Testis (tissue), 3 donors: ENCODE results near the gene MMP28. TPM values are rescaled to one million over a fixed set of nuclear protein-coding genes. Genes with fewer than 3 reads are reported as not detected.

Experiments
- DNase-seq: peaks from one replicate; pipeline ENCODE4 v3.0.0-alpha.2; 2019
- H3K27ac ChIP-seq, 2 donors: fragments of 200-600 bp; sonication (generic); one replicate each; pipeline ENCODE4 v1.5.1; 2019
- H3K27me3 ChIP-seq: fragments of 200-600 bp; sonication (generic); one replicate; pipeline ENCODE4 v1.5.1; 2019
- H3K36me3 ChIP-seq: fragments of 200-600 bp; sonication (generic); one replicate; pipeline ENCODE4 v1.5.1; 2017; ENCODE audit warnings: low read depth; ENCODE audit errors: missing control alignments
- H3K4me1 ChIP-seq: fragments of 200-600 bp; sonication (generic); one replicate; pipeline ENCODE4 v1.5.1; 2019
- H3K4me3 ChIP-seq, 2 donors: fragments of 200-600 bp; sonication (generic); one replicate each; pipeline ENCODE4 v1.5.1; 2017 to 2019
- H3K9me3 ChIP-seq: fragments of 200-600 bp; sonication (generic); one replicate; pipeline ENCODE4 v1.5.1; 2017
- CTCF ChIP-seq, 3 experiments: fragments of 450-650 bp in 2 of 3; fragments of 200-600 bp in 1 of 3; sonication (generic) in 1 of 3; IDR thresholded peaks; one replicate each; pipeline ENCODE4 v1.5.1; 2016 to 2019; ENCODE audit warnings: antibody characterized with exemption in 3 of 3, mild to moderate bottlenecking in 2 of 3, moderate library complexity in 1 of 3
- POLR2A ChIP-seq: fragments of 450-650 bp; IDR thresholded peaks from one replicate; pipeline ENCODE4 v1.6.1; 2017; ENCODE audit warnings: antibody characterized with exemption, mild to moderate bottlenecking, moderate library complexity
- WGBS, 2 donors: methylation state at CpG; one replicate each; pipeline ENCODE4 v1.1.5; 2018; 5-methylcytosine and 5-hydroxymethylcytosine counted together
- intact Hi-C: fragments of 100-400 bp; cut with DNase I; formaldehyde crosslinking; loops from one replicate; pipeline ENCODE4 v1.15.1; 2023; ENCODE audit warnings: low total_unique reads
- polyA plus RNA-seq: library from polyadenylated mRNA; stranded (reverse); fragments of 350-450 nt; fragmentation: Illumina TruSeq; extraction: RNeasy Lipid Tissue Mini Kit (QIAGEN cat#74804); gene quantifications from one replicate; pipeline ENCODE4 v1.2.3, GENCODE V29; 2014; ENCODE audit warnings: low read depth, low replicate concordance; ENCODE audit not compliant: insufficient read depth
- total RNA-seq, 2 donors: library from RNA; depleted of rRNA; stranded (reverse); fragments of >200 nt; gene quantifications; one replicate each; pipeline ENCODE4 v1.2.3, GENCODE V29; 2016

The MMP28 gene
- total and polyA plus RNA-seq, 3 donors from 2014 or later: 78.3 to 237 (median 179) TPM

GRCh38 chr17:35817196-35817595 is 21.8 kb upstream of the MMP28 start:
- intact Hi-C loops: no loop called here
- Histone ChIP-seq H3K4me3 (no peak overlapping the region), H3K27ac (no peak overlapping the region), H3K9me3 (no peaks in the 10 kb centered on the region), H3K36me3 (no peaks in the 10 kb centered on the region), H3K27me3 (no peaks in the 10 kb centered on the region), H3K4me1 (peaks cover 10% of the 10 kb centered on the region)
- WGBS, 2 donors: 72 to 81% methylated on average over 1 of the region's 1 CpG
- no peak for DNase-seq
- no peak for TF ChIP-seq POLR2A
- TF ChIP-seq CTCF (IDR thresholded peaks at IDR 0.05): no peak

- WGBS, 2 donors: 86 to 88% methylated on average over 4 to 5 of the region's 5 CpGs
- intact Hi-C loops: no loop called here
- no peaks in the 10 kb centered on the region for H3K36me3 ChIP-seq
- H3K4me3 ChIP-seq: no peak overlapping the region
- TF ChIP-seq CTCF (IDR thresholded peaks at IDR 0.05): no peak
- peaks cover 13% of the 10 kb centered on the region for H3K4me1 ChIP-seq
- H3K27me3 ChIP-seq: no peaks in the 10 kb centered on the region
- H3K27ac ChIP-seq: no peak overlapping the region
- H3K9me3 ChIP-seq: no peaks in the 10 kb centered on the region
- no peak for DNase-seq
These were observed 21.3 kb upstream of the MMP28 start for GRCh38 chr17:35816723-35817122.

GRCh38 chr17:35812456-35812855 is 17.0 kb upstream of the MMP28 start:
- H3K36me3 ChIP-seq: no peaks in the 10 kb centered on the region
- intact Hi-C loops: no loop called here
- TF ChIP-seq POLR2A (no peak), CTCF (IDR thresholded peaks at IDR 0.05) (no peak)
- no peak for DNase-seq
- H3K27ac ChIP-seq: no peak overlapping the region
- H3K4me3 ChIP-seq: no peak overlapping the region
- peaks cover 24% of the 10 kb centered on the region for H3K4me1 ChIP-seq
- no peaks in the 10 kb centered on the region for H3K9me3 ChIP-seq
- no peaks in the 10 kb centered on the region for H3K27me3 ChIP-seq
- WGBS, 2 donors: 92 to 93% methylated on average over 5 of the region's 5 CpGs

- H3K4me1 ChIP-seq: peaks cover 24% of the 10 kb centered on the region
- intact Hi-C loops: no loop called here
- no peaks in the 10 kb centered on the region for H3K36me3 ChIP-seq
- no peaks in the 10 kb centered on the region for H3K9me3 ChIP-seq
- no peaks in the 10 kb centered on the region for H3K27me3 ChIP-seq
- H3K4me3 ChIP-seq: no peak overlapping the region
- DNase-seq: no peak
- TF ChIP-seq CTCF (IDR thresholded peaks at IDR 0.05): no peak
- no peak for TF ChIP-seq POLR2A
- 61 to 65% methylated on average over 6 of the region's 6 CpGs for WGBS, 2 donors
- H3K27ac ChIP-seq: no peak overlapping the region
These were observed 16.3 kb upstream of the MMP28 start for GRCh38 chr17:35811759-35812158.

- H3K27ac ChIP-seq: peak overlapping the region; percentile 95 to 97
- H3K36me3 ChIP-seq: no peaks in the 10 kb centered on the region
- intact Hi-C loops: no loop called here
- H3K27me3 ChIP-seq: no peaks in the 10 kb centered on the region
- DNase-seq: no peak
- TF ChIP-seq POLR2A: no peak
- TF ChIP-seq CTCF (IDR thresholded peaks at IDR 0.05): no peak
- 0% methylated on average over 12 to 24 of the region's 24 CpGs for WGBS, 2 donors
- H3K9me3 ChIP-seq: no peaks in the 10 kb centered on the region
- H3K4me1 ChIP-seq: peaks cover 21% of the 10 kb centered on the region
- peak overlapping the region; percentile 90 to 93 for H3K4me3 ChIP-seq
These were observed 14.5 kb upstream of the MMP28 start for GRCh38 chr17:35809855-35810461.
